ENCODE results near the gene PAGE4.

Gene PAGE4

GRCh38 chrX:49829016-49829415 lies at the start of gene PAGE4:
TSS of gene PAGE4 (plus strand) at chrX:49829303. CDS start at chrX:49830429, 1,126 bp downstream.
- DNase-seq = no peak

- DNase-seq = no peak
These were observed 44.3 kb upstream of the PAGE4 start for GRCh38 chrX:49784747-49785280.

- no peak for DNase-seq
These were observed 36.7 kb upstream of the PAGE4 start for GRCh38 chrX:49792376-49792775.

GRCh38 chrX:49793686-49794085 lies 35.4 kb upstream of the PAGE4 start:
- DNase-seq = no peak

- no peak for DNase-seq
These were observed 29.3 kb upstream of the PAGE4 start for GRCh38 chrX:49799828-49800227.

- DNase-seq = no peak
These were observed 19.0 kb upstream of the PAGE4 start for GRCh38 chrX:49809891-49810632.

- no peak for DNase-seq
These were observed 16.9 kb upstream of the PAGE4 start for GRCh38 chrX:49812177-49812576.

- no peak for DNase-seq
These were observed 12.7 kb upstream of the PAGE4 start for GRCh38 chrX:49816435-49816834.

GRCh38 chrX:49838374-49838773 lies 9.3 kb downstream of the PAGE4 start:
- peak; percentile 0 for DNase-seq

GRCh38 chrX:49840679-49841078 lies 11.6 kb downstream of the PAGE4 start:
- DNase-seq = peak; percentile 47

- no peak for DNase-seq
These were observed 13.5 kb downstream of the PAGE4 start for GRCh38 chrX:49842621-49843020.

GRCh38 chrX:49844611-49845010 lies 15.5 kb downstream of the PAGE4 start:
- DNase-seq = no peak

- no peak for DNase-seq
These were observed 16.7 kb downstream of the PAGE4 start for GRCh38 chrX:49845701-49846403.

- no peak for DNase-seq
These were observed 17.4 kb downstream of the PAGE4 start for GRCh38 chrX:49846522-49846921.

- no peak for DNase-seq
These were observed 19.2 kb downstream of the PAGE4 start for GRCh38 chrX:49848275-49848674.

- no peak for DNase-seq
These were observed 20.9 kb downstream of the PAGE4 start for GRCh38 chrX:49850028-49850427.

GRCh38 chrX:49853661-49854060 lies 24.6 kb downstream of the PAGE4 start:
- DNase-seq = no peak

- DNase-seq = no peak
These were observed 27.7 kb downstream of the PAGE4 start for GRCh38 chrX:49856819-49857218.

- no peak for DNase-seq
These were observed 29.2 kb downstream of the PAGE4 start for GRCh38 chrX:49858341-49858740.

- no peak for DNase-seq
These were observed 30.4 kb downstream of the PAGE4 start for GRCh38 chrX:49859491-49859890.

GRCh38 chrX:49860867-49861535 lies 31.9 kb downstream of the PAGE4 start:
- DNase-seq = no peak

- DNase-seq = no peak
These were observed 33.0 kb downstream of the PAGE4 start for GRCh38 chrX:49862093-49862492.

GRCh38 chrX:49868739-49869138 lies 39.6 kb downstream of the PAGE4 start:
- DNase-seq = no peak

GRCh38 chrX:49876750-49877149 lies 47.6 kb downstream of the PAGE4 start:
- DNase-seq = peak; percentile 6

Measured in fibroblast of skin of right quadriceps (primary cell).